Panc1 (cell line): Measurements from ENCODE around the gene KAT14. TPM values are rescaled to one million over a fixed set of nuclear protein-coding genes. Genes with fewer than 3 reads are reported as not detected.
A peak's percentile ranks its signal among the peaks of the same experiment; 100 is the strongest.
"Not testable (repeated sequence)": the region's sequence is repeated elsewhere in the genome, so short reads cannot be mapped to it uniquely, and the experiment has no call there.

Experiments used
- ATAC-seq: fragments of 200-7000 bp; cut with Tn5 transposase; 2 replicates; pipeline ENCODE4 v1.9.1; 2020; ENCODE audit warnings: mild to moderate bottlenecking, moderate library complexity
- BruUV-seq: library from RNA; stranded (reverse); fragments of 400-500 nt; replicated peaks from 2 replicates; lab custom pipeline; 2021; lab: Mats Ljungman, UMichigan
- CTCF ChIA-PET: fragments of 300-600 bp; sonication (Branson Sonifier 250); formaldehyde crosslinking; loops from one replicate; lab custom pipeline; 2022; ENCODE audit warnings: antibody characterized with exemption; lab: Charles Lee
- POLR2A ChIA-PET: fragments of 300-600 bp; sonication (Branson Sonifier 250); formaldehyde crosslinking; loops from one replicate; lab custom pipeline; 2022; ENCODE audit warnings: antibody characterized with exemption; lab: Charles Lee
- DNase-seq: peaks from one replicate; pipeline ENCODE4 v3.0.0-alpha.2; 2010; ENCODE audit warnings: low read depth, low spot score
- H3K27ac ChIP-seq: 2 replicates; pipeline ENCODE4 v1.5.1; 2011; ENCODE audit warnings: mild to moderate bottlenecking, low read length, inconsistent platforms
- H3K27me3 ChIP-seq: fragments of 200-500 bp; sonication (Bioruptor generic); 2 replicates; pipeline ENCODE4 v1.6.0; 2014; ENCODE audit warnings: low read length, inconsistent platforms; ENCODE audit not compliant: control insufficient read depth, insufficient read depth
- H3K36me3 ChIP-seq: fragments of 200-500 bp; sonication (Bioruptor generic); 2 replicates; pipeline ENCODE4 v1.5.1; 2014; ENCODE audit warnings: inconsistent platforms, mild to moderate bottlenecking, low read length, moderate library complexity; ENCODE audit not compliant: control insufficient read depth, insufficient read depth
- H3K4me1 ChIP-seq: 2 replicates; pipeline ENCODE4 v1.5.1; 2011; ENCODE audit warnings: inconsistent platforms, mild to moderate bottlenecking, low read length, moderate library complexity; ENCODE audit not compliant: control insufficient read depth, insufficient read depth
- H3K4me3 ChIP-seq, 2 experiments: 2 replicates each; pipeline ENCODE4 v1.5.1; 2011 to 2012; ENCODE audit warnings: low read depth in 2 of 2, low read length in 2 of 2, mild to moderate bottlenecking in 2 of 2, inconsistent platforms in 1 of 2, moderate library complexity in 1 of 2
- H3K9me3 ChIP-seq: fragments of 200-500 bp; sonication (Bioruptor generic); 2 replicates; pipeline ENCODE4 v1.5.1; 2014; ENCODE audit warnings: low read depth, mild to moderate bottlenecking, inconsistent platforms, low read length, moderate library complexity; ENCODE audit not compliant: control insufficient read depth, insufficient read depth
- CTCF ChIP-seq: fragments of 450-650 bp; IDR thresholded peaks from 2 replicates; pipeline ENCODE4 v1.5.1; 2017; ENCODE audit warnings: mild to moderate bottlenecking
- POLR2AphosphoS5 ChIP-seq: IDR thresholded peaks from 2 replicates; pipeline ENCODE4 v1.6.1; 2012; ENCODE audit warnings: mild to moderate bottlenecking, low read depth, low read length, moderate library complexity
- REST ChIP-seq, 2 experiments: IDR thresholded peaks; 2 replicates each; pipeline ENCODE4 v1.6.1; 2011 to 2012; ENCODE audit warnings: low read depth in 2 of 2, control low read depth in 1 of 2, low read length in 1 of 2, mild to moderate bottlenecking in 1 of 2, moderate library complexity in 1 of 2; ENCODE audit not compliant: insufficient read depth in 1 of 2
- SIN3A ChIP-seq: IDR thresholded peaks from 2 replicates; pipeline ENCODE4 v1.6.1; 2012; ENCODE audit warnings: low read depth, mild to moderate bottlenecking, low read length, moderate library complexity, borderline replicate concordance; ENCODE audit not compliant: insufficient read depth
- TCF7L2 ChIP-seq: IDR thresholded peaks from 2 replicates; pipeline ENCODE4 v1.6.1; 2011; ENCODE audit warnings: mild to moderate bottlenecking, low read depth, low read length, inconsistent platforms
- in situ Hi-C: cut with HindIII; loops from 2 replicates; pipeline ENCODE4 v1.10.0; 2016; ENCODE audit warnings: low sequenced_read_pairs, low pct_unique_long_range_greater_than_20kb
- intact Hi-C: fragments of 100-400 bp; cut with micrococcal nuclease; formaldehyde crosslinking; loops from one replicate; pipeline ENCODE4 v1.10.0; 2022; ENCODE audit not compliant: unreplicated experiment
- total RNA-seq: library from RNA; stranded (reverse); gene quantifications from one replicate; pipeline ENCODE4 v1.2.1, GENCODE V29; 2021; ENCODE audit not compliant: unreplicated experiment

Gene KAT14
- total RNA-seq, 1 experiment from 2014 or later = 12.7 TPM

GRCh38 chr20:18224968-18225568 is 87.4 kb downstream of the KAT14 start:
- peak; percentile 20 for DNase-seq
- in situ Hi-C loops = no loop called here
- no peaks in the 10 kb centered on the region for H3K27me3 ChIP-seq
- H3K27ac ChIP-seq = peak overlapping the region; percentile 39; the same call in 1 of the 2 replicates
- H3K9me3 ChIP-seq = peaks cover 4% of the 10 kb centered on the region; the same call in 1 of the 2 replicates
- no peaks in the 10 kb centered on the region for H3K36me3 ChIP-seq
- ChIA-PET CTCF (no interaction called here), POLR2A (no interaction called here)
- peaks cover 13% of the 10 kb centered on the region for H3K4me1 ChIP-seq
- TF ChIP-seq SIN3A = no peak
- no peak for TF ChIP-seq POLR2AphosphoS5
- no peak for TF ChIP-seq CTCF
- no peak for TF ChIP-seq TCF7L2
- ATAC-seq = peak; percentile 87
- H3K4me3 ChIP-seq = peak overlapping the region in 1 of 2 experiments; percentile 15; a peak in 1 of 4 replicates
- no TSS peak for BruUV-seq
- intact Hi-C loops = no loop called here

- POLR2A ChIA-PET = no interaction called here
- Histone ChIP-seq H3K4me1 (peaks cover 13% of the 10 kb centered on the region), H3K27me3 (no peaks in the 10 kb centered on the region), H3K27ac (peak overlapping the region; percentile 39; the same call in 1 of the 2 replicates), H3K9me3 (peaks cover 4% of the 10 kb centered on the region; the same call in 1 of the 2 replicates), H3K36me3 (no peaks in the 10 kb centered on the region), H3K4me3 (no peak overlapping the region)
- in situ Hi-C loops (no loop called here), intact Hi-C loops (no loop called here)
- CTCF ChIA-PET = no interaction called here
- BruUV-seq = no TSS peak
- no peak for DNase-seq
- TF ChIP-seq CTCF (no peak), REST (IDR thresholded peaks at IDR 0.05; ENCODE audit: insufficient read depth in 1 of 2, low read depth in 2 of 2, low read length in 1 of 2) (no peak), SIN3A (no peak), TCF7L2 (no peak), POLR2AphosphoS5 (no peak)
- ATAC-seq = no peak
Measured at GRCh38 chr20:18225632-18226031, 88.0 kb downstream of the KAT14 start.

GRCh38 chr20:18226741-18227140 is 89.1 kb downstream of the KAT14 start:
- peaks cover 13% of the 10 kb centered on the region for H3K4me1 ChIP-seq
- DNase-seq, H3K4me3 ChIP-seq, CTCF ChIA-PET, H3K9me3 ChIP-seq, POLR2A ChIA-PET, in situ Hi-C loops, H3K27me3 ChIP-seq, H3K27ac ChIP-seq, intact Hi-C loops, BruUV-seq, ATAC-seq, H3K36me3 ChIP-seq: not testable (repeated sequence)
